Stomach (tissue), 4 donors: Measurements from ENCODE around the gene SF3A2.

Experiments
- CTCF ChIP-seq, 7 experiments: fragments of 450-650 bp in 4 of 7; fragments of 200-600 bp in 3 of 7; sonication (generic) in 3 of 7; IDR thresholded peaks; one replicate each; pipeline ENCODE4 v1.5.1; 2016 to 2019; ENCODE audit warnings: antibody characterized with exemption in 7 of 7, control low read depth in 2 of 7, mild to moderate bottlenecking in 1 of 7
- POLR2A ChIP-seq, 4 donors: fragments of 450-650 bp; IDR thresholded peaks; one replicate each; pipeline ENCODE4 v1.6.1; 2016; ENCODE audit warnings: antibody characterized with exemption in 4 of 4, control low read depth in 2 of 4, mild to moderate bottlenecking in 1 of 4, moderate library complexity in 1 of 4
- POLR2AphosphoS5 ChIP-seq, 3 donors: sonication (generic); formaldehyde crosslinking; IDR thresholded peaks; one replicate each; pipeline ENCODE4 v1.6.1; 2016; ENCODE audit warnings: antibody characterized with exemption in 3 of 3

- TF ChIP-seq CTCF (IDR thresholded peaks at IDR 0.05) (peak in 2 of 7 experiments; percentile 27 to 37), POLR2A (IDR thresholded peaks at IDR 0.05) (no peak), POLR2AphosphoS5 (IDR thresholded peaks at IDR 0.05) (no peak)
Measured at GRCh38 chr19:2261438-2262172, 25.0 kb downstream of the SF3A2 start.
